ENCODE data around the gene ATP1B3.

- TF ChIP-seq, protein P1, sequence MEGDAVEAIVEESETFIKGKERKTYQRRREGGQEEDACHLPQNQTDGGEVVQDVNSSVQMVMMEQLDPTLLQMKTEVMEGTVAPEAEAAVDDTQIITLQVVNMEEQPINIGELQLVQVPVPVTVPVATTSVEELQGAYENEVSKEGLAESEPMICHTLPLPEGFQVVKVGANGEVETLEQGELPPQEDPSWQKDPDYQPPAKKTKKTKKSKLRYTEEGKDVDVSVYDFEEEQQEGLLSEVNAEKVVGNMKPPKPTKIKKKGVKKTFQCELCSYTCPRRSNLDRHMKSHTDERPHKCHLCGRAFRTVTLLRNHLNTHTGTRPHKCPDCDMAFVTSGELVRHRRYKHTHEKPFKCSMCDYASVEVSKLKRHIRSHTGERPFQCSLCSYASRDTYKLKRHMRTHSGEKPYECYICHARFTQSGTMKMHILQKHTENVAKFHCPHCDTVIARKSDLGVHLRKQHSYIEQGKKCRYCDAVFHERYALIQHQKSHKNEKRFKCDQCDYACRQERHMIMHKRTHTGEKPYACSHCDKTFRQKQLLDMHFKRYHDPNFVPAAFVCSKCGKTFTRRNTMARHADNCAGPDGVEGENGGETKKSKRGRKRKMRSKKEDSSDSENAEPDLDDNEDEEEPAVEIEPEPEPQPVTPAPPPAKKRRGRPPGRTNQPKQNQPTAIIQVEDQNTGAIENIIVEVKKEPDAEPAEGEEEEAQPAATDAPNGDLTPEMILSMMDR (IDR thresholded peaks at IDR 0.05; ENCODE audit: low read depth, low read length): no peak
- TF ChIP-seq EZH2phosphoT487 (IDR thresholded peaks at IDR 0.05; ENCODE audit: low read depth): no peak
These were observed 22.5 kb downstream of the ATP1B3 start for GRCh38 chr3:141898908-141899307.

All from OCI-LY3 (cell line).